ENCODE data around the gene EEF1G. TPM values are rescaled to one million over a fixed set of nuclear protein-coding genes. Genes with fewer than 3 reads are reported as not detected.

The EEF1G gene
- total RNA-seq, 1 experiment from 2014 or later: 1,351 TPM

DNA sequence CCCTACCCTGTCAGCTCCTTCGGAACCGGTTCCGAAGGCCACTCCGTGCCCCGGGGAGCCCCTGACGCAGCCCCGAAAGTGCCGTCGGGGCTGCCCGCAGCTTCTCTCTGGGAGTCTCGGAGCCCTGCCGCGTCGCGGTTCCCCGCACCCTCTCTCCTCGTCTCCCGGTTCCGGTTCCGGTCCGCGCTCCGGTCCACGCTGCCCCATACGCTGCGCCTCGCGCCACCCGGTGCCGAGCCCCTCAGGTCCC lies 27.4 kb upstream of the EEF1G start:
- peaks cover 21% of the 10 kb centered on the region; the same call in 1 of the 2 replicates for H4K20me1 ChIP-seq (ENCODE audit: insufficient read depth, low read depth, low read length)
- peak overlapping the region; percentile 80 for H3K4me3 ChIP-seq (ENCODE audit: low read length)
- DNase-seq: peak; percentile 74
- no peaks in the 10 kb centered on the region for H3K27me3 ChIP-seq (ENCODE audit: low read length)
- H2AFZ ChIP-seq (ENCODE audit: low read length): peak overlapping the region; percentile 45; the same call in 1 of the 2 replicates
- H3K4me2 ChIP-seq (ENCODE audit: low read depth, low read length, poor library complexity, severe bottlenecking): peak overlapping the region; percentile 78
- peak overlapping the region; percentile 89 for H3K27ac ChIP-seq (ENCODE audit: low read length)
- H3K4me1 ChIP-seq (ENCODE audit: low read length): peaks cover 30% of the 10 kb centered on the region
- peak overlapping the region; percentile 100 for H3K9ac ChIP-seq (ENCODE audit: low read length)
- H3K9me3 ChIP-seq (ENCODE audit: low read length): no peaks in the 10 kb centered on the region
- H3K9me2 ChIP-seq (replicated peaks; ENCODE audit: insufficient read depth, low read length): no peaks in the 10 kb centered on the region
- H3K36me3 ChIP-seq (ENCODE audit: insufficient read depth, low read length): peaks cover 42% of the 10 kb centered on the region
- H3K79me2 ChIP-seq (ENCODE audit: low read length): peaks cover 38% of the 10 kb centered on the region

DNA sequence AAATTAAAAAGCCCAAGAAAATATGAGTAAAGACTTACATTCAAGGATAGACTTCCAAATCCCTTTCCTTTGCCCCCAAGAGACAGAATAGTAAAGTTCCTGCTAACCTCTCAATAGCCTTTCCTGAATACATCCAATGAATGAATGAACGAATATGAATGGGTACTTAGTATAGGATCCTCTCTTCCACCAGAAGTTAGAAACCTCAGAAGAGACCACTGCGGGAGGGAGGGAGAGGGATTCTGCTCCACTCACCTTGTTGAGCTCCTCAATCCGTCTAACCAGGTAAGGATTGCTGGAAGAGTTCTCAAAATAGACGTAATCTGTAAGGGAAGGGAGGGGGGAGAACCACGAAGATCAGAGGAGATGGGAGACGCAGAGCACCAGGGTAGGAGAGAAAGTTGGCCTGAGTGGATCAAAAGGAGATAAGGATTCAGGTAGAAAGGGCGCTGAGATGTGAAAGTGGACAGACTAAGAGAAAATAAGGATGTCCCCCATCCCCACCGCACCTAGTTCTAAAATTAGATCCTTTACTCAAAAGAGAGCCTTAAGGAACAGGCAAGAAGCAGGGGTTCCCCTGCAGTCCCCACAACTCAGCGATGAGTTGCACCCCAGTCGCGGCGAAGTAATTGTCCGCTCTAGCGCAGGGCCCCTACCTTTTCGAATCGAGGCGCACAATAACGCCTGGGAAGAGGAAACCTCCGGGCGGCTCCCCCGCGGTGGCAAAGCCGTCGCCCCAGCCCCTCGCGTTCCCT lies 26.9 kb upstream of the EEF1G start:
- Histone ChIP-seq H2AFZ (ENCODE audit: low read length) (no peak overlapping the region), H3K36me3 (ENCODE audit: insufficient read depth, low read length) (peaks cover 38% of the 10 kb centered on the region), H3K27me3 (ENCODE audit: low read length) (no peaks in the 10 kb centered on the region), H3K4me2 (ENCODE audit: low read depth, low read length, poor library complexity, severe bottlenecking) (peak overlapping the region; percentile 78), H4K20me1 (ENCODE audit: insufficient read depth, low read depth, low read length) (peaks cover 16% of the 10 kb centered on the region; the same call in 1 of the 2 replicates), H3K27ac (ENCODE audit: low read length) (peak overlapping the region; percentile 89), H3K9ac (ENCODE audit: low read length) (peak overlapping the region; percentile 100), H3K9me2 (replicated peaks; ENCODE audit: insufficient read depth, low read length) (no peaks in the 10 kb centered on the region), H3K4me3 (ENCODE audit: low read length) (peak overlapping the region; percentile 80), H3K79me2 (ENCODE audit: low read length) (peaks cover 38% of the 10 kb centered on the region), H3K4me1 (ENCODE audit: low read length) (peaks cover 30% of the 10 kb centered on the region), H3K9me3 (ENCODE audit: low read length) (no peaks in the 10 kb centered on the region)
- peak; percentile 69 for DNase-seq

DNA sequence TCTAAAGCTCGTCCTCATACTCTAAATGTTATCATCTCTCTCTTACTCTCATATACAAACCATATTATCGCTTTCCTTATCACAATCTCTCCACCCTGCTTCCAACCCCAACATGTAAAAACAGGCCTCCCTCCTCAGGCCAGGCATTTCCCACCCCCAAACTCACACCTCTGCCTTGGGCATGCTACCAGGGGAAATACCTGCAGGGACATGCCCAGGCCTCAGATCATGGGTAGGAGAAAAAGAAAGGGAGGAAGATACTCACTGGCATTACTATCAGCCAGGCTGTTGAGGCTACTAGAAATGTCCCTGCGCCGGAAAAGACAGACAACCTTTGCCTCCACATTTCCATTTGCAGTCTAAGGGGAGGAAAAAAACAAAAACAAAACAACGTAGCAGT lies 26.2 kb upstream of the EEF1G start:
- no peak for DNase-seq
- Histone ChIP-seq H2AFZ (ENCODE audit: low read length) (no peak overlapping the region), H3K27ac (ENCODE audit: low read length) (peak overlapping the region; percentile 89), H3K27me3 (ENCODE audit: low read length) (no peaks in the 10 kb centered on the region), H4K20me1 (ENCODE audit: insufficient read depth, low read depth, low read length) (peaks cover 14% of the 10 kb centered on the region; the same call in 1 of the 2 replicates), H3K36me3 (ENCODE audit: insufficient read depth, low read length) (peaks cover 39% of the 10 kb centered on the region), H3K4me1 (ENCODE audit: low read length) (peaks cover 30% of the 10 kb centered on the region), H3K9me2 (replicated peaks; ENCODE audit: insufficient read depth, low read length) (no peaks in the 10 kb centered on the region), H3K9ac (ENCODE audit: low read length) (peak overlapping the region; percentile 100), H3K4me2 (ENCODE audit: low read depth, low read length, poor library complexity, severe bottlenecking) (peak overlapping the region; percentile 78), H3K4me3 (ENCODE audit: low read length) (peak overlapping the region; percentile 80), H3K9me3 (ENCODE audit: low read length) (no peaks in the 10 kb centered on the region), H3K79me2 (ENCODE audit: low read length) (peaks cover 38% of the 10 kb centered on the region)

DNA sequence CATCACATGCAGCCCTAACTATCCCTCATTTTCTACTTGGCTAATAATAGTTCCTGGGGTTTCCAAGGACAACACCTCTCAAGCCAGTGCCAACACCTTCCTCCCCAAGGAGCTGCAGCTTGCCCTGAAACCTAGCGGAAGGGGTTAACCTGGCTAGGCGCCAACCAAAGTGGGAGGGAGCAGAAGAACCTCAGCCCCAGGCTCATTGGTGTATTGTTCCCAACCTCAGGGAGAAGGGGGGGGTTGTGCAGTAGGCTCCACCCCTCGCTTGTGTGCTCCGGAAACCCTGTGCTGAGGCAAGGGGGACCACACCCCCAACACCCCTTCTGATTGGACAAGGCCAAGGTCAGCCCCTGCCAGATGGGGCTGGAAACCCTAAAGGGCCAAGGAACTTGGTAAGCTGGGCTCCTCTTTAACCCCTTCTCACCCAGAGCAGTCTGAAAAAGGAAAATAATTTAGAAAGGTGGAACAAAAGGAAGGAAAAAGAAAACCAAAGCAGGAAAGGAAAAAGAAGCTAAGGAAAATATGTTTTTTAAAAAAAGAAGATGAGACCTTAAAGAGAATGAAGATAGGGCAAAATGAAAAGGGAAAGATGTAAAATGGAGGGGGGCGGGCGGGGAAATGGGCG lies 25.5 kb upstream of the EEF1G start:
- Histone ChIP-seq H3K79me2 (ENCODE audit: low read length) (peaks cover 38% of the 10 kb centered on the region), H3K27ac (ENCODE audit: low read length) (peak overlapping the region; percentile 89), H3K9ac (ENCODE audit: low read length) (peak overlapping the region; percentile 100), H3K9me2 (replicated peaks; ENCODE audit: insufficient read depth, low read length) (no peaks in the 10 kb centered on the region), H3K4me1 (ENCODE audit: low read length) (peaks cover 30% of the 10 kb centered on the region), H3K36me3 (ENCODE audit: insufficient read depth, low read length) (peaks cover 43% of the 10 kb centered on the region), H3K27me3 (ENCODE audit: low read length) (no peaks in the 10 kb centered on the region), H3K9me3 (ENCODE audit: low read length) (no peaks in the 10 kb centered on the region), H3K4me3 (ENCODE audit: low read length) (peak overlapping the region; percentile 80), H2AFZ (ENCODE audit: low read length) (no peak overlapping the region), H3K4me2 (ENCODE audit: low read depth, low read length, poor library complexity, severe bottlenecking) (peak overlapping the region; percentile 78), H4K20me1 (ENCODE audit: insufficient read depth, low read depth, low read length) (peaks cover 14% of the 10 kb centered on the region; the same call in 1 of the 2 replicates)
- DNase-seq: peak; percentile 98

DNA sequence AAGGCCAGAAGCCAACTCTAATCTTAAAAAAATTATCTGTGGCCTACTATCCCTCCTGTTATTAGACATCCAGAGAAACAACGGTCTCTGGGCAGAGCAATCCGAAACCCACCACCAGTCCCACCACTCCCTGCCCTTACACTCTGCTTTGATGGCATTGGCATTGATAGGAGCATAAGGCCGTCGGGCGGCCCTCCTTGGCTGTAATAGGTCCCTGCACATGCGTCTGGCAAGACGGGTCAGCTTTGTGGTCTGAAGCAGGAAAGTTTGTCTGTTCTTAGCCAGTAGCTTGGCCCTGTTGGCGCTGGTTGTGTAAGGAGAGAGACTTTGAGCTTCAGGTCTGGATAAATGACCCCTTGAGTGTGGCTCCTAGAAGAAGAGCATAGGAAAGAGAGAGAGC lies 21.4 kb upstream of the EEF1G start:
- Histone ChIP-seq H3K4me3 (ENCODE audit: low read length) (no peak overlapping the region), H3K4me2 (ENCODE audit: low read depth, low read length, poor library complexity, severe bottlenecking) (no peak overlapping the region), H3K36me3 (ENCODE audit: insufficient read depth, low read length) (peaks cover 53% of the 10 kb centered on the region), H3K9me3 (ENCODE audit: low read length) (no peaks in the 10 kb centered on the region), H4K20me1 (ENCODE audit: insufficient read depth, low read depth, low read length) (0 out of 2 replicates have a peak, but pooled peaks cover 14% of the 10 kb centered on the region), H3K9me2 (replicated peaks; ENCODE audit: insufficient read depth, low read length) (no peaks in the 10 kb centered on the region), H3K27me3 (ENCODE audit: low read length) (no peaks in the 10 kb centered on the region), H3K27ac (ENCODE audit: low read length) (no peak overlapping the region), H3K4me1 (ENCODE audit: low read length) (peaks cover 46% of the 10 kb centered on the region), H3K9ac (ENCODE audit: low read length) (no peak overlapping the region), H2AFZ (ENCODE audit: low read length) (no peak overlapping the region), H3K79me2 (ENCODE audit: low read length) (peaks cover 35% of the 10 kb centered on the region)
- DNase-seq: no peak

DNA sequence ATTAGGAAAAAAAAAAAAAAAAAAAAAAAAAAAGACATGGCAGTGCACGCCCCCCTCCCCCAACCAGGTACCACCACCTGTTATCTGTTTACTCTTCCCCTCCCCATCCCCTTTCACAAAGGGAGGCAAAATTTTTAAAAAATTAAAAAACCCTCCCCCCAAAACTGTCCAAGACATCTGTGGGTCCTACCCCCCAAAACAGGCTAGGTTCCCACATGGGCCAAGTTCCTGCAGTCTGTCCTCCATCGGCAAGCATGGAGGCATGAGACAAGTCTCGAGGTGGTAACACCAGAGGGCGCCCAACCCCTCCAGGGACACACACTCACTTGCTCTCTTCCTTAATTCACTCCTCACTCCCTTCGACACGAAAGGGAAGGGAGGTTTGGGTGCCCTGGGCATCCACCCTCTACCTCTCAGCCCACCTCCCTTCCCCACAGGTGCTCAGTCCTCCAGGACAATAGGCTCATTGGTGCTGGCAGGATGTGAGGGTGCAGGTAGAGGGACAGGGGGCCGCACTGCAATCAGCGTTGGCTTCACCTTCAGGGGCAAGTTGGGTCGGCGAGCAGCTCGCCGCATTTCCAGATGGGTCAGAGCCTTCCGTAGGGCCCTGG lies 19.8 kb upstream of the EEF1G start:
- H3K4me2 ChIP-seq (ENCODE audit: low read depth, low read length, poor library complexity, severe bottlenecking): peak overlapping the region; percentile 88
- H4K20me1 ChIP-seq (ENCODE audit: insufficient read depth, low read depth, low read length): 0 out of 2 replicates have a peak, but pooled peaks cover 6% of the 10 kb centered on the region
- no peak overlapping the region for H2AFZ ChIP-seq (ENCODE audit: low read length)
- H3K9me3 ChIP-seq (ENCODE audit: low read length): no peaks in the 10 kb centered on the region
- no peak overlapping the region for H3K27ac ChIP-seq (ENCODE audit: low read length)
- DNase-seq: peak; percentile 91
- H3K4me1 ChIP-seq (ENCODE audit: low read length): peaks cover 38% of the 10 kb centered on the region
- H3K27me3 ChIP-seq (ENCODE audit: low read length): no peaks in the 10 kb centered on the region
- peaks cover 40% of the 10 kb centered on the region for H3K36me3 ChIP-seq (ENCODE audit: insufficient read depth, low read length)
- no peak overlapping the region for H3K9ac ChIP-seq (ENCODE audit: low read length)
- H3K79me2 ChIP-seq (ENCODE audit: low read length): peaks cover 37% of the 10 kb centered on the region
- no peaks in the 10 kb centered on the region for H3K9me2 ChIP-seq (replicated peaks; ENCODE audit: insufficient read depth, low read length)
- no peak overlapping the region for H3K4me3 ChIP-seq (ENCODE audit: low read length)

DNA sequence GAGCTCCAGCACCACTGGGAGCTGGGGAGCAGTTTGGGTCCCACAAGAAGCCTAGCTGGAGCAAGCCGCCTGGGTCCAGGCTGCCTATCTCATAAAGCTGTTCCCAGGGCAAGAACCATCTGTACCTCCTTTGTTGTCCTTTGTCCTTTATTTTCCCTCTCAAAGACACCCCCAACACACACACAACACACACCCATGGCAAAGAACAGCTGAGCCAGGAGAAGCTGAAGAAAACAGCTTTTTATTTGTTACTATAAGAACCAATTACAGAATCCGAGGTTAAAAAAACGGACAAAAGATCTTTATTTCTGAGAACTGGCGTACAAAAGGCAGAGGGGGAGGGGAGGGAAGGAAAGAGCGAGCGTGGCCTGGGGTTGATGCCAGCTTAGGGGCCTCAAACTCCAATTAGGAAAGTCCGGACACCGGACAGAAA lies 19.3 kb upstream of the EEF1G start:
- H3K27me3 ChIP-seq (ENCODE audit: low read length): no peaks in the 10 kb centered on the region
- no peak overlapping the region for H2AFZ ChIP-seq (ENCODE audit: low read length)
- H3K4me3 ChIP-seq (ENCODE audit: low read length): peak overlapping the region; percentile 74; the same call in 1 of the 2 replicates
- no peaks in the 10 kb centered on the region for H3K9me2 ChIP-seq (replicated peaks; ENCODE audit: insufficient read depth, low read length)
- H3K27ac ChIP-seq (ENCODE audit: low read length): peak overlapping the region; percentile 83
- 0 out of 2 replicates have a peak, but pooled peaks cover 5% of the 10 kb centered on the region for H4K20me1 ChIP-seq (ENCODE audit: insufficient read depth, low read depth, low read length)
- no peak for DNase-seq
- H3K4me1 ChIP-seq (ENCODE audit: low read length): peaks cover 34% of the 10 kb centered on the region
- H3K9me3 ChIP-seq (ENCODE audit: low read length): no peaks in the 10 kb centered on the region
- H3K4me2 ChIP-seq (ENCODE audit: low read depth, low read length, poor library complexity, severe bottlenecking): peak overlapping the region; percentile 88
- peaks cover 36% of the 10 kb centered on the region; the same call in 1 of the 2 replicates for H3K36me3 ChIP-seq (ENCODE audit: insufficient read depth, low read length)
- peaks cover 34% of the 10 kb centered on the region for H3K79me2 ChIP-seq (ENCODE audit: low read length)
- H3K9ac ChIP-seq (ENCODE audit: low read length): peak overlapping the region; percentile 86

All from Karpas-422 (cell line).